Neural crest cell (in vitro differentiated cells): Measurements from ENCODE around the gene NPAS2. TPM values are rescaled to one million over a fixed set of nuclear protein-coding genes. Genes with fewer than 3 reads are reported as not detected.

ENCODE experiments used
- DNase-seq: peaks from one replicate; pipeline ENCODE4 v3.0.0; 2021; ENCODE audit warnings: low read depth, mixed read lengths, low spot score
- H3K27ac Mint-ChIP-seq: one replicate; pipeline ENCODE4 v1.8.0; 2021; ENCODE audit warnings: mild to moderate bottlenecking, mixed read lengths; ENCODE audit not compliant: unreplicated experiment
- H3K27me3 Mint-ChIP-seq: 2 replicates; pipeline ENCODE4 v1.8.0; 2021; ENCODE audit warnings: low read depth, mild to moderate bottlenecking, mixed read lengths
- H3K36me3 Mint-ChIP-seq: 2 replicates; pipeline ENCODE4 v1.8.0; 2021; ENCODE audit warnings: low read depth, mild to moderate bottlenecking, mixed read lengths
- H3K4me1 Mint-ChIP-seq: 2 replicates; pipeline ENCODE4 v1.8.0; 2021; ENCODE audit warnings: mixed read lengths
- H3K4me3 Mint-ChIP-seq: one replicate; pipeline ENCODE4 v1.8.0; 2021; ENCODE audit warnings: mild to moderate bottlenecking, mixed read lengths
- H3K9me3 Mint-ChIP-seq: 2 replicates; pipeline ENCODE4 v1.8.0; 2021; ENCODE audit warnings: mixed read lengths
- CTCF ChIP-seq: fragments of 200-600 bp; sonication (generic); conservative IDR thresholded peaks from 2 replicates; pipeline ENCODE4 v1.5.0; 2021; ENCODE audit warnings: antibody characterized with exemption, mild to moderate bottlenecking
- total RNA-seq: library from RNA; stranded (reverse); gene quantifications from 2 replicates; pipeline ENCODE4 v1.2.1, GENCODE V29; 2021

NPAS2 gene
- total RNA-seq, 1 donor from 2014 or later = 2.6 TPM

GRCh38 chr2:100833331-100833730 is 13.4 kb downstream of the NPAS2 start:
- Mint-ChIP-seq H3K27ac (no peak overlapping the region), H3K4me3 (no peak overlapping the region), H3K27me3 (no peaks in the 10 kb centered on the region), H3K9me3 (peaks cover under 1% of the 10 kb centered on the region), H3K4me1 (no peaks in the 10 kb centered on the region), H3K36me3 (no peaks in the 10 kb centered on the region)
- TF ChIP-seq CTCF = no peak
- no peak for DNase-seq

- Mint-ChIP-seq H3K4me3 (no peak overlapping the region), H3K36me3 (no peaks in the 10 kb centered on the region), H3K4me1 (no peaks in the 10 kb centered on the region), H3K27ac (no peak overlapping the region), H3K27me3 (no peaks in the 10 kb centered on the region), H3K9me3 (no peaks in the 10 kb centered on the region)
- TF ChIP-seq CTCF = no peak
- DNase-seq = no peak
These were observed 14.3 kb downstream of the NPAS2 start for GRCh38 chr2:100834221-100834620.

DNA sequence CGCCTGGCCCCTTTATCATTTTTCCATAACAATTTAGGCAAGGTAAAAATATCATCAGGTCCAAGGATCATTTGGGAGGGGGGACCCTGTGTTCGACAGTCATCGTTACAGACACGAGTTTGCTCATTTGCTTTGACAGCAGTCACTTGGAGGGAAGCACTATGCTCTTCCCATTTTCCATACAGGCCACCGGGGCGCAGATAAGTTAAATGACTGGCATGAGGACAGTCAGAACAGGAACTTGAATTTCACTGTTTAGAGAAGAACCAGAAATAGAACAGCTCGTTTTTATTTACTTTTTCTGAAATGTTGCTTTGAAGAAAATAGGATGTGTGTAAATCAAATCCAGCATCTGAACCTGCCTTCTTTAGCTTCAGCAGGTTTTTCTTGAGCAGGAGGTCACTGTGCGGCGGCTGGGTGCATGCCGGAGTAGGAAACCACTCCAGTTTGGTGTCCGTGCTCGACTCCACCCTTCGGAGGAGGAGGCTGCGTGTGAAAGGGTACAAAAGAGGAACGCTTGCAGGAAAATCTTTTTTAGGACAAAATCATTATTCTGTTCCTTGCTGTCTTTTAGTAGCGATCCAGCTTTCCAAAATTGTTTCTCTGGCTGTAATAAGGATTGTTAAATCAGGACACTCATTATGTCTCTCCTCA is 15.2 kb downstream of the NPAS2 start:
- TF ChIP-seq CTCF = no peak
- Mint-ChIP-seq H3K4me1 (no peaks in the 10 kb centered on the region), H3K9me3 (no peaks in the 10 kb centered on the region), H3K27ac (no peak overlapping the region), H3K36me3 (no peaks in the 10 kb centered on the region), H3K4me3 (no peak overlapping the region), H3K27me3 (no peaks in the 10 kb centered on the region)
- no peak for DNase-seq

- no peaks in the 10 kb centered on the region for H3K9me3 Mint-ChIP-seq
- DNase-seq = no peak
- no peaks in the 10 kb centered on the region for H3K4me1 Mint-ChIP-seq
- no peak overlapping the region for H3K27ac Mint-ChIP-seq
- TF ChIP-seq CTCF = no peak
- H3K36me3 Mint-ChIP-seq = no peaks in the 10 kb centered on the region
- H3K4me3 Mint-ChIP-seq = no peak overlapping the region
- no peaks in the 10 kb centered on the region for H3K27me3 Mint-ChIP-seq
These were observed 20.6 kb downstream of the NPAS2 start for GRCh38 chr2:100840519-100840918.

- no peak for TF ChIP-seq CTCF
- no peak overlapping the region for H3K4me3 Mint-ChIP-seq
These were observed 22.4 kb downstream of the NPAS2 start for GRCh38 chr2:100842241-100842922.

More at GRCh38 chr2:100842241-100842922, 22.4 kb downstream of the NPAS2 start:
- H3K27me3 Mint-ChIP-seq = no peaks in the 10 kb centered on the region
- no peaks in the 10 kb centered on the region for H3K9me3 Mint-ChIP-seq
- no peaks in the 10 kb centered on the region for H3K36me3 Mint-ChIP-seq
- no peak overlapping the region for H3K27ac Mint-ChIP-seq
- H3K4me1 Mint-ChIP-seq = no peaks in the 10 kb centered on the region
- DNase-seq = no peak
